Measurements from ENCODE around the gene RUSC1. TPM values are rescaled to one million over a fixed set of nuclear protein-coding genes. Genes with fewer than 3 reads are reported as not detected.

RUSC1 gene
- total RNA-seq, 2 experiments from 2014 or later: 30.2 to 31.6 TPM

DNA sequence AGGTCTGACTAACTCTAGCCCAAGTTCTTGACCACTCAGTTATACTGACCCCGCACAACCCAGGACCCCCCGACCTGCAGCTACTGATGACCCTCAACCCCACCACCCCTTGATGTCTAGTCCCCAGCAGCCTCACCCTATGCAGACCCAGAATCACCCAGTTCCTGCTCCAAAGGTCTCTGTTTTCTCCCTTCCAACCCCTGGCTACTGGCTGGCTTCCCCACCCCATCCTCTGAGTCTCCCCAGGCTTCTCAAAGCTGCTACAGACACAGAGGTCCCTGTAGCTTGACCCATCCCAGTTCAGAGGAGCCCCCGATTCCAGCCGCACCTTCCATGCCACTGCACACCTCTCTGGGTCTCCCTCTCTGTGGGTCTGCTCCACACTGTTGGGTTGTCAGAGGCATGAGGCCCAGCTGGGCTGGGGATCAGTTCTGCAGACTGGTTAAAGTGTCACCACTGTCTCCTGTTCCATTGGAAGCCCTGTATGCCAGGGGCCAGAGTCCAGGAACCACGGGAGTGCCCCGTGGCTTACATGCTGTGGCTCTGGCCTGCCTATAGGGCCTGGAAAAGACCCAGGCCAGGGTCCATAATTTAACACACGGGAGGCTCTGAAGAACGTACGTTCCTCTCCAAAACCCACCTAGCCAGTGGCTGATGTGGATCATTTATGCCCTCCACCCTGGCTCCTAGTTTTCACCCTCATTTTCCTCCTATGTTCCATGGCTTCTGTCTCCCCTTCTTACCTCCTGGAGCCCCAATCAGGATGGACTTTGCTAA is 20.0 kb upstream of the RUSC1 start:
- ChIA-PET CTCF (interaction anchor here (0.8 to 1.5 kb wide), 4 partner anchors 9 to 22 kb away, joined by 3 to 5 read pairs (median 4); no protein-coding TSS in a partner anchor), POLR2A (no interaction called here)
- no peak for DNase-seq
- H3K36me3 Mint-ChIP-seq (ENCODE audit: low read depth): no peaks in the 10 kb centered on the region
- no peaks in the 10 kb centered on the region for H3K9me3 Mint-ChIP-seq
- no peak overlapping the region for H3K27ac Mint-ChIP-seq
- no peak overlapping the region for H3K4me3 Mint-ChIP-seq
- H3K27me3 Mint-ChIP-seq: peaks cover 17% of the 10 kb centered on the region
- peaks cover 4% of the 10 kb centered on the region for H3K4me1 Mint-ChIP-seq

DNA sequence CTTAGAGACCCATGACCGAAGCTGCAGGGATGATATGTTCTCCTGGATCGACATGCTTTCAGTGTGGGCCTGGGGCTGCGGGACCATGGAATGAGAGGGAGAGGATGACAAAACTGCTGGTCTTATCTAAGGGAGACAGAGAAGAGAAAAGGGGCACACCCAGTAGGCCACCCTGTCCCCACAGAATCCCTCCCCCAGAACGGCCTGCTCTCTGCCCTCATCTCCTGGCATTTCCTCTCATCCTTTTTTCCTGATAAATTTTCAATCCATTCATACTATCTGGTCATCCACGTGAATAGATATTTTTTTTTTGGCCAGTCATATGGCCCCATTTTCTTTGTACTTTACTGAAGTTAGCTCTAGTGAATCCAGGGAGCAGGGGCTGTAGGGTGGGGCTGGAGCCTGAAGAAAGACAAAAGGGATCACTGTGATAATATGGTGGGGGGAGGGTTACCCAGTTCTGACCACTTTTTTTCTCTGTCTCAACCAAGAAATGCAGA is 19.3 kb upstream of the RUSC1 start, which contains the start of gene PKLR:
Gene PKLR (minus strand): TSS at position 97 of the 500 bp plus-strand sequence. CDS start 43 bp downstream, at position 54.
- DNase-seq: no peak
- POLR2A ChIA-PET: no interaction called here
- H3K4me3 Mint-ChIP-seq: no peak within 1 kb of the TSS

DNA sequence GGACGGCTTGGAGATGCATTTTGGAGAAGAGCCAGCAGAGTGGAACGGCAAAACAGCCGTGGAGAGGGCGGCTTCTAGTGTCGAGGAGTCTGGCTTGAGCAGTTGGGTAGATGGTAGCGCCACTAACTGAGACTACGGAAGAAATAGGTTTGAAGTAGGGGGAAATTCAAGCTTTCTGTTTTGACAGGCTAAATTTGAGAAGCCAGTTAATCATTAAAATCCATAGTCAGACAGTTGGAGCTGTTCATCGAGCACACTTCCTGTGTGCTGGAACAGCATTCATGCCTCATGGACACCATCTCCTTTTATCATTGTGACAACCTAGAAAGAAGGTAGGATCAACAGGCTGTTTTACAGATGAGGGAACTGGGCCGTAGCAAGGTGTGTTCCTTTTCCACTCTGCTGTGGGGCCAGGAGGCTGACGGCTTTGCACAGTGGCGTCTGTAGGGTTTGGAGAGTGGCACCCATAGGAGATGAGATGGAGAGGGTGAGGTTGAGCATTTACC is 16.1 kb upstream of the RUSC1 start:
- DNase-seq: no peak
- peaks cover 10% of the 10 kb centered on the region for H3K4me1 Mint-ChIP-seq
- no peak overlapping the region for H3K4me3 Mint-ChIP-seq
- POLR2A ChIA-PET: no interaction called here
- CTCF ChIA-PET: interaction anchor here (0.6 to 3.9 kb wide), 4 partner anchors 17 to 54 kb away, joined by 3 to 39 read pairs (median 6); partner anchors contain the start of gene RUSC1
- H3K27ac Mint-ChIP-seq: no peak overlapping the region
- peaks cover 6% of the 10 kb centered on the region for H3K36me3 Mint-ChIP-seq (ENCODE audit: low read depth)
- H3K9me3 Mint-ChIP-seq: no peaks in the 10 kb centered on the region
- H3K27me3 Mint-ChIP-seq: peaks cover 2% of the 10 kb centered on the region

More for the DNA sequence above, 19.3 kb upstream of the RUSC1 start, which contains the start of gene PKLR:
- no peak within 1 kb of the TSS for H3K27ac Mint-ChIP-seq
- H3K9me3 Mint-ChIP-seq: no peaks in the 10 kb centered on the region
- no peaks in the 10 kb centered on the region for H3K36me3 Mint-ChIP-seq (ENCODE audit: low read depth)
- peaks cover 2% of the 10 kb centered on the region for H3K4me1 Mint-ChIP-seq
- peaks cover 12% of the 10 kb centered on the region for H3K27me3 Mint-ChIP-seq
- CTCF ChIA-PET: interaction anchor here (1.5 kb wide), 2 partner anchors 10 to 21 kb away, joined by 3 to 5 read pairs; no protein-coding TSS in a partner anchor

DNA sequence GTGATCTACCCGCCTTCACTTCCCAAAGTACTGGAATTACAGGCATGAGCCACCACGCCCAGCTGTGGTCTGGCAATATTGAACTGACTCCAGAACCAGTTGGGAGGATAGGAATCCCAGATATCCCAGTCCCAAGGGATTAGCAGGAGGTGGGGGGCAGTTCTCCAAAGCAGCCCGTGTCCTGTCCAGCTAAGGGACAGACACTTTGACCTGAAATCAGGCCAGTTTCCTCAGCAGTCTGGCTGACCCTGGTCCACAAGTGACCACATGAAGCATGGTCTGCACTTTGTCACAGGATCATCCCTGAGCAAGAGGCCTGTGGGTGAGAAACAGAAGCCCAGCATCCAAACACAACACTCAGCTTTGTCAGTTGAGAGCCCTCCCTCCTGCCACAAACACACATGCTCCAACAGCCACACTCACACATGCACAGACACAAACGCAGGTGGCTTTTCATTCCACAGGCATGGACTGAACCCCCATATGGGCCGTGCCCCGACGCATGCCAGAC is 14.8 kb upstream of the RUSC1 start:
- POLR2A ChIA-PET: no interaction called here
- Mint-ChIP-seq H3K4me1 (peaks cover 22% of the 10 kb centered on the region), H3K9me3 (no peaks in the 10 kb centered on the region), H3K27me3 (peaks cover 2% of the 10 kb centered on the region), H3K4me3 (no peak overlapping the region), H3K27ac (peak overlapping the region; percentile 43), H3K36me3 (ENCODE audit: low read depth) (peaks cover 18% of the 10 kb centered on the region)
- CTCF ChIA-PET: interaction anchor here (2.5 to 3.9 kb wide), 2 partner anchors 16 to 55 kb away, joined by 7 to 39 read pairs; partner anchors contain the start of gene RUSC1
- no peak for DNase-seq

DNA sequence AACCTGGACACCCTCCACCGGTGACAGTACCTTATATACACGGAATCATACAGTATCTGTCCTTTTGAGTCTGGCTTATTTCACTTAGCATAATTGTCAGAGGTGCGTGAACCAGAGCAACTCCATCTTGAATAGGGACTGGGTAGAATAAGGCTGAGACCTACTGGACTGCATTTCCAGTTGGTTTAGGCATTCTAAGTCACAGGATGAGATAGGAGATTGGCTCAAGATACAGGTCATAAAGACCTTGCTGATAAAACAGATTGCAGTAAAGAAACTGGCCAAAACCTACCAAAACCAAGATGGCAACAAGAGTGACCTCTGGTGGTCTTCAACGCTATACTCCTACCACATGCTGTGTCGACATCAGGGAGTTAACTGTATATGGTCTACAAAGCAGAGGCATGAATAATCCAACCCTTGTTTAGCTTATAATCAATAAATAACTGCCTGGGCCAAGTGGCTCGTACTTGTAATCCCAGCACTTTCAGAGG is 13.4 kb upstream of the RUSC1 start:
- Mint-ChIP-seq H3K27ac (peak overlapping the region; percentile 97), H3K4me3 (peak overlapping the region; percentile 97), H3K4me1 (peaks cover 34% of the 10 kb centered on the region), H3K36me3 (ENCODE audit: low read depth) (peaks cover 29% of the 10 kb centered on the region), H3K9me3 (no peaks in the 10 kb centered on the region), H3K27me3 (peaks cover 2% of the 10 kb centered on the region)
- CTCF ChIA-PET: interaction anchor here (0.6 to 3.9 kb wide), 11 partner anchors 11 to 86 kb away, joined by 3 to 39 read pairs (median 3); partner anchors contain the start of genes RUSC1 and SCAMP3
- POLR2A ChIA-PET: no interaction called here
- no peak for DNase-seq

DNA sequence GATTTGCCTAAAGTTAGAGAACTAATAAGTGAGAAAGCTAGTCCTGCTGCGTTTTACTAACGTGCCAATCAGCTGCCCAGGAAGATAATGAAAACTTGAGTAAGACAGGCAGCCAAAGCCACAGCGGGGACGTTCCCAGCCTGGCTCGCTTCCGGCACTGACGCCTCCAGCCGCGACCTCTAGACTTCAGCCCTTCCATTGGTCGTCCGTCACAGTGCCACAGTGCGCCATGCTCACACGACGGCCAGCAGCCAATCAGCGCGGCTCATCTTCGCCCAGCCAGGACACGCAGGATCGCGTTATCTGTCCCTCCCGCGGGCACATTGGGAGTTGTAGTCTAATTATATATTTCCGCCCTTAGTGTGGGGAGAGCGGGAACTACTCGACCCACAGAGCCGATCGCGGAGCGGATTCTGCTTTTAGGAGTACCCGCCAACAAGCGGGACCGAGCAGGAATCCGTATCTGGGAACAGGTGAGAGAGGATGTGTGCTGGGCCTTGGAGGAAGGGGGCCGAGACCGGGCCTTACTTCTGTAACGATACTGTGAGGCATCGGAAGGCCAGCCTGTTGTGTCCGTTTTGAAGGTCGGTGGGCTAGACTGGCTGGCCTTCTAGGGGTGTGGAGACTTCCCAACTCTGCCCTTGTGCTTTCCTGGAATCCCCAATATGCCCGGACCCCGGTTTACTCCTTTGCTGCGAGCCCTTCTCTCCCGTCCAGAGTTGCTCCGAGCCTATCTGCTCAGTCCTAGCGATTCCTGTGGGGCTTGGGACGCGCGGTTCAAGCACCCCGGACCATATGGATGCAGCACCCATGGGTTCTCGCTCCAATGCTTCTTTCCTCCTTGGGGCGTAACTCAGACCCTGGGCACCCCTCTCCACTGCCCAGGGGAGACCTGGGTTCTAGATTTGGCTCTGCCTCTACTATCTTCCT is 11.9 kb upstream of the RUSC1 start, which contains the start of gene FDPS:
Gene FDPS (plus strand): TSS at position 374 of the 930 bp plus-strand sequence. CDS start 924 bp downstream, outside the sequence.
- no peaks in the 10 kb centered on the region for H3K9me3 Mint-ChIP-seq
- peak; percentile 99 for DNase-seq
- H3K36me3 Mint-ChIP-seq (ENCODE audit: low read depth): peaks cover 41% of the 10 kb centered on the region
- peak within 1 kb of the TSS; percentile 97 for H3K4me3 Mint-ChIP-seq
- H3K27me3 Mint-ChIP-seq: no peaks in the 10 kb centered on the region
- ChIA-PET CTCF (interaction anchor here (0.6 to 3.9 kb wide), 9 partner anchors 13 to 234 kb away, joined by 3 to 39 read pairs (median 4); partner anchors contain the start of genes RUSC1 and SCAMP3), POLR2A (interaction anchor here (0.5 kb wide), 1 partner anchor 32 kb away, joined by 10 read pairs; no protein-coding TSS in a partner anchor)
- H3K4me1 Mint-ChIP-seq: peaks cover 44% of the 10 kb centered on the region
- H3K27ac Mint-ChIP-seq: peak within 1 kb of the TSS; percentile 97

DNA sequence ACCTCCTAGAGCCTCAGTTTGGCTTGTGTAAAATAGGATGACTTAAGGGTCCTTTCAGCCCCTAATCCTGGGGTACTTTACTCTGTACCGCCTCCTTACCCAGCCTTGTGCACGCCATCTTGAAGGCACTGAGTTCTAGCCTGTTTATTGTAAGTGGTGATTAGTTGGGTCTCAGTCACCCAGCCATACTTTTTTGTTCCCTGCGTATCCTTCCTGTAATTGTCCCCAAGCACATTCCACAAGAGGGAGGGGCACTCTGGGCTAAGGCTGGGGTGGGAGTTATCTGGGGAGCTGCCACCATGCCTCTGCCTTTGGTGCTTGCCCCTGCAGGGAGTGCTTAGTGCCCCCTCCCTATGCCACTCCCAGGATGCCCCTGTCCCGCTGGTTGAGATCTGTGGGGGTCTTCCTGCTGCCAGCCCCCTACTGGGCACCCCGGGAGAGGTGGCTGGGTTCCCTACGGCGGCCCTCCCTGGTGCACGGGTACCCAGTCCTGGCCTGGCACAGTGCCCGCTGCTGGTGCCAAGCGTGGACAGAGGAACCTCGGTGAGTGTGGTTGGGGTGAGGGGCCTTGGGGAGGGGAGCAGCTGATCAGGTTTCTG is 11.2 kb upstream of the RUSC1 start:
- CTCF ChIA-PET: interaction anchor here (1.4 to 3.9 kb wide), 3 partner anchors 9 to 59 kb away, joined by 4 to 21 read pairs (median 14); no protein-coding TSS in a partner anchor
- H3K27me3 Mint-ChIP-seq: no peaks in the 10 kb centered on the region
- no peaks in the 10 kb centered on the region for H3K9me3 Mint-ChIP-seq
- no peak for DNase-seq
- H3K4me1 Mint-ChIP-seq: peaks cover 44% of the 10 kb centered on the region
- peak overlapping the region; percentile 97 for H3K27ac Mint-ChIP-seq
- POLR2A ChIA-PET: no interaction called here
- H3K4me3 Mint-ChIP-seq: peak overlapping the region; percentile 97
- H3K36me3 Mint-ChIP-seq (ENCODE audit: low read depth): peaks cover 44% of the 10 kb centered on the region

DNA sequence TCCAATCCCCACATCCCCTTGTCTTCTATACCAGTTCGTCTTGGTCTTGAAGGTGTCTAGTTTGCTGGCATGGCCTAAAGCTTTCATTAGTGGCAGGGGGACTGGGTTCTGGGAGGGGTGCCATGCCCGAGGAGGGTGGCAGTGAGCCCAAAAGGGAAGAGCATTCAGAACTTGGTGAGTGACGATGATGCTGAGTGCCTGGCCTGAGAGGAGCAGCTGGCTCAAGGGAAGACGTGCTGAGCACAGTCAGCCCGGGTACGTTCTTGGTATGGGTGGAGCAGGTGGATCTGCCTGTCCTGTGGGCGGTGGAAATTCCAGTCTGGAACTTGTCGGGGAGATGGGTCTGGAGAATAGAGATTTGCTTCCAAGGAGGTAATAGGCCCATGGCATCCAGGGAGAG is 7.4 kb upstream of the RUSC1 start:
- ChIA-PET CTCF (interaction anchor here (1.5 to 3.9 kb wide), 2 partner anchors 10 to 136 kb away, joined by 3 to 21 read pairs; no protein-coding TSS in a partner anchor), POLR2A (no interaction called here)
- Mint-ChIP-seq H3K4me3 (no peak overlapping the region), H3K4me1 (peaks cover 38% of the 10 kb centered on the region), H3K9me3 (no peaks in the 10 kb centered on the region), H3K27me3 (no peaks in the 10 kb centered on the region), H3K27ac (no peak overlapping the region), H3K36me3 (ENCODE audit: low read depth) (peaks cover 53% of the 10 kb centered on the region)
- no peak for DNase-seq

DNA sequence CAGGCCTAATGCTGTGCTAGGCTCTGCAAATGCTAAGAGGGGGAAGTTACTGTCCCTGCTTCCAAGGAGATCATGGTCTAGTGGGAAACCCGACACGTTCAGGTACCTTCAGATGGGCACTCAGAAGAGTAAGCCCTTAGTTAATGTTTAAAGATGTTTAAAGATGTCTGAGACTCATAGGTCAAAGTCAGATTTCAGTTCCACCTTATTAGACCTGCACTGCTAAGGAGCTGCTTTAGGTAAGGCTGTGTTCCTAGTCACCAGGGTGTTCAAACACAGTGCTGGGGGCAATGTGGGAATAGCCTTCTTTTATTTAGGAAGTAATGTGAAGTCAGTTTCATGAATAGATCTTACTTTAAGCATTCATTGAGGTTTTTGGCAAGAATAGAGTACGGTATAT is 3.8 kb upstream of the RUSC1 start:
- ChIA-PET CTCF (interaction anchor here (1.0 kb wide), 1 partner anchor 66 kb away, joined by 3 read pairs; no protein-coding TSS in a partner anchor), POLR2A (no interaction called here)
- H3K27me3 Mint-ChIP-seq: no peaks in the 10 kb centered on the region
- H3K36me3 Mint-ChIP-seq (ENCODE audit: low read depth): peaks cover 36% of the 10 kb centered on the region
- no peaks in the 10 kb centered on the region for H3K9me3 Mint-ChIP-seq
- no peak overlapping the region for H3K27ac Mint-ChIP-seq
- H3K4me3 Mint-ChIP-seq: no peak overlapping the region
- DNase-seq: no peak
- peaks cover 48% of the 10 kb centered on the region for H3K4me1 Mint-ChIP-seq

DNA sequence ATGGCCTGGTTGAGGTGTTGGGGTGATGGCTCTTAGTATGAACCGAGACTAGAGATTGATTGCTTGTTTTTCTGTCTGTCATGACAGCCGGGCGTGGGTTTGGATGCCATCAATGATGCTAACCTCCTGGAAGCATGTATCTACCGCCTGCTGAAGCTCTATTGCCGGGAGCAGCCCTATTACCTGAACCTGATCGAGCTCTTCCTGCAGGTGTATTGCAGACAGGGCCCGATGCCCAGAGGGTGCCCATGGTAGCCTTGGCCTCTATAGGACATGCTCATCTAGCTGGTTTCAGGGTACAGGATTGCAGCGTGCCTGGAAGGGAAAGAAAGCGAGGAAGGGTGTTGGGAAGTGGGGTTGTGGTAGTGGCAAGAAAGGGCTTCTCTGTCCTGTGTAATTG is 2.6 kb upstream of the RUSC1 start:
- Mint-ChIP-seq H3K27ac (peak overlapping the region; percentile 76), H3K4me1 (peaks cover 47% of the 10 kb centered on the region), H3K4me3 (no peak overlapping the region), H3K36me3 (ENCODE audit: low read depth) (peaks cover 27% of the 10 kb centered on the region), H3K27me3 (no peaks in the 10 kb centered on the region), H3K9me3 (no peaks in the 10 kb centered on the region)
- ChIA-PET POLR2A (interaction anchor here (0.5 kb wide), 1 partner anchor 268 kb away, joined by 3 read pairs; no protein-coding TSS in a partner anchor), CTCF (interaction anchor here (0.9 to 1.3 kb wide), 3 partner anchors 9 to 67 kb away, joined by 3 read pairs; no protein-coding TSS in a partner anchor)
- DNase-seq: no peak

DNA sequence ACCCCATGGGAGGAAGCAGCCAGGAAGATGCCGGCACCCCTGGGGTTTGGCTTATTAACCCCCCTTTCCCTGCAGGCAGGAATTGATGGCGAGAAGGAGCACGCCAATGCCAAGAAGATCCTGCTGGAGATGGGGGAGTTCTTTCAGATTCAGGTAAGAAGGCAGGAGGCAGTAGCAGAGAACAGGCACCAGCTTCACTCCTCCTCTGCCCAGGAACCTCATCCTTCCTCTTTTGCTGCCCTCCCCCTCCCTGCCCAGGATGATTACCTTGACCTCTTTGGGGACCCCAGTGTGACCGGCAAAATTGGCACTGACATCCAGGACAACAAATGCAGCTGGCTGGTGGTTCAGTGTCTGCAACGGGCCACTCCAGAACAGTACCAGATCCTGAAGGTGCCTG is 1.2 kb upstream of the RUSC1 start:
- Mint-ChIP-seq H3K36me3 (ENCODE audit: low read depth) (peaks cover 18% of the 10 kb centered on the region), H3K4me3 (no peak overlapping the region), H3K27me3 (no peaks in the 10 kb centered on the region), H3K4me1 (peaks cover 41% of the 10 kb centered on the region), H3K9me3 (no peaks in the 10 kb centered on the region), H3K27ac (no peak overlapping the region)
- no peak for DNase-seq
- ChIA-PET POLR2A (interaction anchor here (0.5 kb wide), 1 partner anchor 235 kb away, joined by 4 read pairs; no protein-coding TSS in a partner anchor), CTCF (interaction anchor here (5.1 kb wide), 1 partner anchor 13 kb away, joined by 39 read pairs; the partner anchor contains the start of gene FDPS)

Data from activated CD4-positive, alpha-beta T cell treated with anti-CD3 and anti-CD28 coated beads, Interleukin-2, amount 10 ng/mL, durations not matched to agents 7 days and 5 days (primary cell).